NCI-H226 (cell line): ENCODE data around the gene ZNF678.
"Not testable (repeated sequence)": the region's sequence is repeated elsewhere in the genome, so short reads cannot be mapped to it uniquely, and the experiment has no call there.

Source experiments
- DNase-seq: peaks from one replicate; pipeline ENCODE4 v3.0.0-alpha.2; 2015

ZNF678 gene

GRCh38 chr1:227563324-227564201, at the start of gene ZNF678:
Gene ZNF678, plus strand, starts transcription at chr1:227563556. Its CDS starts 87,436 bp downstream, at chr1:227650992.
- peak; percentile 78 for DNase-seq

- DNase-seq: no peak
Observed at GRCh38 chr1:227518876-227519275, 44.5 kb upstream of the ZNF678 start.

GRCh38 chr1:227521782-227522181, 41.6 kb upstream of the ZNF678 start:
- no peak for DNase-seq

GRCh38 chr1:227526524-227526923, 36.8 kb upstream of the ZNF678 start:
- DNase-seq: no peak

GRCh38 chr1:227532019-227532619, 31.2 kb upstream of the ZNF678 start:
- peak; percentile 7 for DNase-seq

- no peak for DNase-seq
Observed at GRCh38 chr1:227540170-227541098, 22.9 kb upstream of the ZNF678 start.

GRCh38 chr1:227541129-227541528, 22.2 kb upstream of the ZNF678 start:
- DNase-seq: no peak

- no peak for DNase-seq
Observed at GRCh38 chr1:227541796-227542152, 21.6 kb upstream of the ZNF678 start.

- peak; percentile 8 for DNase-seq
Observed at GRCh38 chr1:227542153-227543120, 20.9 kb upstream of the ZNF678 start.

GRCh38 chr1:227543283-227544066, 19.9 kb upstream of the ZNF678 start:
- no peak for DNase-seq

GRCh38 chr1:227544067-227545050, 19.0 kb upstream of the ZNF678 start:
- DNase-seq: no peak

- no peak for DNase-seq
Observed at GRCh38 chr1:227545361-227545760, 18.0 kb upstream of the ZNF678 start.

GRCh38 chr1:227546059-227546458, 17.3 kb upstream of the ZNF678 start:
- DNase-seq: no peak

GRCh38 chr1:227546598-227547309, 16.6 kb upstream of the ZNF678 start:
- DNase-seq: no peak

- DNase-seq: no peak
Observed at GRCh38 chr1:227547310-227548118, 15.8 kb upstream of the ZNF678 start.

GRCh38 chr1:227548119-227548397, 15.3 kb upstream of the ZNF678 start:
- no peak for DNase-seq

GRCh38 chr1:227548448-227548847, 14.9 kb upstream of the ZNF678 start:
- DNase-seq: no peak

- no peak for DNase-seq
Observed at GRCh38 chr1:227549892-227550291, 13.5 kb upstream of the ZNF678 start.

- not testable (repeated sequence) for DNase-seq
Observed at GRCh38 chr1:227551881-227552280, 11.5 kb upstream of the ZNF678 start.
